NT2/D1 (cell line): ENCODE measurements around the gene DNM3.

ENCODE experiments used
- SUZ12 ChIP-seq: IDR thresholded peaks from 2 replicates; pipeline ENCODE4 v1.6.1; 2011; ENCODE audit not compliant: insufficient read length, insufficient read depth; ENCODE audit errors: extremely low read depth
- YY1 ChIP-seq: IDR thresholded peaks from 2 replicates; pipeline ENCODE4 v1.6.1; 2011; ENCODE audit not compliant: insufficient read length, insufficient read depth

GRCh38 chr1:172286629-172287076 lies 445.4 kb downstream of the DNM3 start:
- no peak for TF ChIP-seq YY1
- no peak for TF ChIP-seq SUZ12
